WTC11 (cell line): ENCODE data around the gene ZDHHC22.

Experiments
- CBFB ChIP-seq: sonication (generic); formaldehyde crosslinking; IDR thresholded peaks from 2 replicates; pipeline ENCODE4 v1.8.1; 2022; ENCODE audit warnings: mild to moderate bottlenecking, low read depth, missing genetic modification reagents
- CREB1 ChIP-seq: sonication (generic); formaldehyde crosslinking; IDR thresholded peaks from 2 replicates; pipeline ENCODE4 v1.8.0; 2023; ENCODE audit warnings: mild to moderate bottlenecking, missing genetic modification reagents
- E2F4 ChIP-seq: sonication (generic); formaldehyde crosslinking; IDR thresholded peaks from 2 replicates; pipeline ENCODE4 v1.8.1; 2022; ENCODE audit warnings: low read depth, mild to moderate bottlenecking, moderate library complexity, missing genetic modification reagents, borderline replicate concordance
- JUN ChIP-seq: sonication (generic); formaldehyde crosslinking; IDR thresholded peaks from 2 replicates; pipeline ENCODE4 v1.8.0; 2023; ENCODE audit warnings: mild to moderate bottlenecking, missing genetic modification reagents
- MAX ChIP-seq: sonication (generic); formaldehyde crosslinking; IDR thresholded peaks from 2 replicates; pipeline ENCODE4 v1.8.0; 2022; ENCODE audit warnings: mild to moderate bottlenecking, missing genetic modification reagents
- NR2C2 ChIP-seq: sonication (generic); formaldehyde crosslinking; IDR thresholded peaks from 2 replicates; pipeline ENCODE4 v1.8.0; 2022; ENCODE audit warnings: mild to moderate bottlenecking, missing genetic modification reagents
- SMAD3 ChIP-seq: sonication (generic); formaldehyde crosslinking; IDR thresholded peaks from 2 replicates; pipeline ENCODE4 v1.8.0; 2022; ENCODE audit warnings: missing genetic modification reagents, mild to moderate bottlenecking, borderline replicate concordance
- TCF7 ChIP-seq: sonication (generic); formaldehyde crosslinking; IDR thresholded peaks from 2 replicates; pipeline ENCODE4 v1.8.0; 2022; ENCODE audit warnings: mild to moderate bottlenecking, low read depth, missing genetic modification reagents, moderate library complexity
- ZNF423 ChIP-seq: fragments of 250-450 bp; sonication (Bioruptor Pico); IDR thresholded peaks from 2 replicates; pipeline ENCODE4 v2.1.2; 2022; ENCODE audit warnings: mild to moderate bottlenecking, moderate library complexity
- ZNF512 ChIP-seq: sonication (generic); formaldehyde crosslinking; IDR thresholded peaks from 2 replicates; pipeline ENCODE4 v1.8.1; 2022; ENCODE audit warnings: missing genetic modification reagents, borderline replicate concordance
- TF ChIP-seq, protein P1 (sequence below): fragments of 200-600 bp; IDR thresholded peaks from 2 replicates; pipeline ENCODE4 v1.8.0; 2022; ENCODE audit warnings: antibody characterized with exemption
- TF ChIP-seq, protein P2 (sequence below): sonication (generic); formaldehyde crosslinking; IDR thresholded peaks from 2 replicates; pipeline ENCODE4 v1.8.1; 2022; ENCODE audit warnings: mild to moderate bottlenecking, missing genetic modification reagents, moderate library complexity, borderline replicate concordance

GRCh38 chr14:77100961-77101360 is 40.6 kb downstream of the ZDHHC22 start:
- TF ChIP-seq, protein P1, sequence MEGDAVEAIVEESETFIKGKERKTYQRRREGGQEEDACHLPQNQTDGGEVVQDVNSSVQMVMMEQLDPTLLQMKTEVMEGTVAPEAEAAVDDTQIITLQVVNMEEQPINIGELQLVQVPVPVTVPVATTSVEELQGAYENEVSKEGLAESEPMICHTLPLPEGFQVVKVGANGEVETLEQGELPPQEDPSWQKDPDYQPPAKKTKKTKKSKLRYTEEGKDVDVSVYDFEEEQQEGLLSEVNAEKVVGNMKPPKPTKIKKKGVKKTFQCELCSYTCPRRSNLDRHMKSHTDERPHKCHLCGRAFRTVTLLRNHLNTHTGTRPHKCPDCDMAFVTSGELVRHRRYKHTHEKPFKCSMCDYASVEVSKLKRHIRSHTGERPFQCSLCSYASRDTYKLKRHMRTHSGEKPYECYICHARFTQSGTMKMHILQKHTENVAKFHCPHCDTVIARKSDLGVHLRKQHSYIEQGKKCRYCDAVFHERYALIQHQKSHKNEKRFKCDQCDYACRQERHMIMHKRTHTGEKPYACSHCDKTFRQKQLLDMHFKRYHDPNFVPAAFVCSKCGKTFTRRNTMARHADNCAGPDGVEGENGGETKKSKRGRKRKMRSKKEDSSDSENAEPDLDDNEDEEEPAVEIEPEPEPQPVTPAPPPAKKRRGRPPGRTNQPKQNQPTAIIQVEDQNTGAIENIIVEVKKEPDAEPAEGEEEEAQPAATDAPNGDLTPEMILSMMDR, result no peak
- TF ChIP-seq SMAD3 (no peak), JUN (CRISPR knock-in tag) (no peak), ZNF423 (CRISPR knock-in tag) (no peak), TCF7 (CRISPR knock-in tag) (no peak), ZNF512 (CRISPR knock-in tag) (no peak), NR2C2 (no peak), CREB1 (CRISPR knock-in tag) (no peak), CBFB (CRISPR knock-in tag) (no peak), E2F4 (no peak), MAX (CRISPR knock-in tag) (no peak)
- TF ChIP-seq, protein P2, sequence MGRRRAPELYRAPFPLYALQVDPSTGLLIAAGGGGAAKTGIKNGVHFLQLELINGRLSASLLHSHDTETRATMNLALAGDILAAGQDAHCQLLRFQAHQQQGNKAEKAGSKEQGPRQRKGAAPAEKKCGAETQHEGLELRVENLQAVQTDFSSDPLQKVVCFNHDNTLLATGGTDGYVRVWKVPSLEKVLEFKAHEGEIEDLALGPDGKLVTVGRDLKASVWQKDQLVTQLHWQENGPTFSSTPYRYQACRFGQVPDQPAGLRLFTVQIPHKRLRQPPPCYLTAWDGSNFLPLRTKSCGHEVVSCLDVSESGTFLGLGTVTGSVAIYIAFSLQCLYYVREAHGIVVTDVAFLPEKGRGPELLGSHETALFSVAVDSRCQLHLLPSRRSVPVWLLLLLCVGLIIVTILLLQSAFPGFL (CRISPR knock-in tag), result no peak
